Measurements from ENCODE around the gene CPE. TPM values are rescaled to one million over a fixed set of nuclear protein-coding genes. Genes with fewer than 3 reads are reported as not detected.

CPE gene
- total and polyA plus RNA-seq, 2 of the 4 experiments (the other 2 are of a cell fraction), result 3.6 to 13.5 TPM

- BruUV-seq (replicated peaks), result no TSS peak
- TF ChIP-seq CHD1 (IDR thresholded peaks at IDR 0.05; ENCODE audit: low read depth, low read length), result no peak
- no peak for TF ChIP-seq MAFK (IDR thresholded peaks at IDR 0.05; ENCODE audit: low read depth, low read length)
- TF ChIP-seq FOS (IDR thresholded peaks at IDR 0.05; ENCODE audit: low read depth, low read length), result no peak
- TF ChIP-seq RFX5 (IDR thresholded peaks at IDR 0.05; ENCODE audit: low read depth, low read length), result no peak
- no peak for TF ChIP-seq CEBPB (IDR thresholded peaks at IDR 0.05; ENCODE audit: low read depth, low read length)
- TF ChIP-seq MXI1 (IDR thresholded peaks at IDR 0.05; ENCODE audit: borderline replicate concordance, low read depth, low read length), result no peak
- CTCF ChIA-PET, result interaction anchor here (1.8 kb wide), 1 partner anchor 14 kb away, joined by 6 read pairs; no protein-coding TSS in a partner anchor
Measured at GRCh38 chr4:165507381-165507780, 128.6 kb downstream of the CPE start.

More at GRCh38 chr4:165507381-165507780, 128.6 kb downstream of the CPE start:
- no peak overlapping the region for H3K14ac ChIP-seq (replicated peaks; ENCODE audit: low read depth, low read length)
- H3K4me3 ChIP-seq (ENCODE audit: insufficient read depth, low read depth, low read length), result no peak overlapping the region
- dilution Hi-C loops (cut with HindIII; ENCODE audit: low sequenced_read_pairs, unreplicated experiment) (no loop called here), in situ Hi-C loops (cut with MboI; ENCODE audit: low sequenced_read_pairs) (no loop called here), intact Hi-C loops (cut with micrococcal nuclease) (no loop called here)
- no peak overlapping the region for H3K4me2 ChIP-seq (ENCODE audit: low read depth, low read length)
- no peaks in the 10 kb centered on the region for H3K9me3 ChIP-seq (ENCODE audit: control insufficient read depth, insufficient read depth, low read length)
- DNase-seq (no peak), ATAC-seq (ENCODE audit: low read depth) (no peak)
- no peak overlapping the region for H3K23ac ChIP-seq (ENCODE audit: low read depth, low read length)
- H3K9ac ChIP-seq (ENCODE audit: low read depth, low read length), result no peak overlapping the region
- no peak overlapping the region for H3K4ac ChIP-seq (ENCODE audit: low read depth, low read length)
- no peak overlapping the region for H3K18ac ChIP-seq (ENCODE audit: low read depth, low read length)
- H3K79me1 ChIP-seq (ENCODE audit: low read depth in 1 of 2, low read length in 2 of 2), result no peaks in the 10 kb centered on the region
- H4K8ac ChIP-seq (ENCODE audit: low read depth in 2 of 2, low read length in 2 of 2), result no peak overlapping the region
- H3K27ac ChIP-seq (ENCODE audit: insufficient read depth, low read length), result no peak overlapping the region
- H2AK5ac ChIP-seq (ENCODE audit: low read depth, low read length), result no peak overlapping the region
- no peak overlapping the region for H3K56ac ChIP-seq (ENCODE audit: extremely low read depth, insufficient read depth, low read length)
- no peak overlapping the region for H2BK15ac ChIP-seq (ENCODE audit: low read depth, low read length)
- no peaks in the 10 kb centered on the region for H4K20me1 ChIP-seq (ENCODE audit: insufficient read depth, low read length)
- WGBS, 2 experiments (ENCODE audit: extremely low coverage in 2 of 2, insufficient read length in 1 of 2), result 83% methylated on average over 2 of the region's 9 CpGs; no CpG with 5 or more reads in 1 of the 2 experiments
- no peak overlapping the region for H2BK120ac ChIP-seq (ENCODE audit: low read depth, low read length)
- no peak overlapping the region for H2AFZ ChIP-seq (replicated peaks; ENCODE audit: low read length, poor library complexity)
- H2AK9ac ChIP-seq (replicated peaks; ENCODE audit: low read depth, low read length, poor library complexity), result no peak overlapping the region
- H3K27me3 ChIP-seq (ENCODE audit: control insufficient read depth, insufficient read depth, low read length), result no peaks in the 10 kb centered on the region; the same call in 1 of the 2 replicates
- no peak overlapping the region for H4K91ac ChIP-seq (ENCODE audit: insufficient read depth, low read depth, low read length)
- H3K9me1 ChIP-seq (ENCODE audit: insufficient read depth, low read length), result no peaks in the 10 kb centered on the region
- H2BK20ac ChIP-seq (ENCODE audit: low read depth, low read length), result no peak overlapping the region
- H2BK5ac ChIP-seq (ENCODE audit: low read depth, low read length, poor library complexity, severe bottlenecking), result no peak overlapping the region
- peaks cover 2% of the 10 kb centered on the region; the same call in 1 of the 2 replicates for H3K4me1 ChIP-seq (ENCODE audit: control insufficient read depth, insufficient read depth, low read length)
- H4K5ac ChIP-seq (ENCODE audit: low read depth, low read length), result no peak overlapping the region
- POLR2A ChIA-PET (ENCODE audit: unreplicated experiment), result no interaction called here
- no peaks in the 10 kb centered on the region for H3K36me3 ChIP-seq (ENCODE audit: control insufficient read depth, insufficient read depth, low read length)
